Measurements from ENCODE around the gene SLC1A7. TPM values are rescaled to one million over a fixed set of nuclear protein-coding genes. Genes with fewer than 3 reads are reported as not detected.

Gene SLC1A7
- total and polyA plus RNA-seq, 2 of the 13 experiments (the other 11 are each of a cell fraction or from before 2014, with no cell fraction given), result 0.04 to 2.0 TPM

GRCh38 chr1:53110370-53111072 lies 31.9 kb downstream of the SLC1A7 start (continued):
- TF ChIP-seq ZSCAN25 (CRISPR knock-in tag; IDR thresholded peaks at IDR 0.05) (no peak), SMAD9 (CRISPR knock-in tag; IDR thresholded peaks at IDR 0.05) (peak; percentile 14; the same call in 1 of the 2 replicates), ZNF18 (CRISPR knock-in tag; IDR thresholded peaks at IDR 0.05; ENCODE audit: insufficient replicate concordance) (peak; percentile 7), HOMEZ (CRISPR knock-in tag; IDR thresholded peaks at IDR 0.05; ENCODE audit: low read depth) (no peak), ZNF44 (CRISPR knock-in tag; IDR thresholded peaks at IDR 0.05) (0 out of 2 replicates have a peak, but pooled peaks have one; percentile 45), SNAPC2 (CRISPR knock-in tag; IDR thresholded peaks at IDR 0.05) (peak; percentile 56; the same call in 1 of the 2 replicates), ASH2L (IDR thresholded peaks at IDR 0.05; ENCODE audit: insufficient read length, low read depth, low read length) (peak; percentile 20), REST (IDR thresholded peaks at IDR 0.05; ENCODE audit: borderline replicate concordance in 1 of 2, low read depth in 1 of 2, low read length in 2 of 2) (no peak), AHR (CRISPR knock-in tag; IDR thresholded peaks at IDR 0.05) (no peak), ZMYM2 (CRISPR knock-in tag; IDR thresholded peaks at IDR 0.05) (0 out of 2 replicates have a peak, but pooled peaks have one; percentile 40), ZNF253 (CRISPR knock-in tag; IDR thresholded peaks at IDR 0.05; ENCODE audit: borderline replicate concordance) (no peak), MNT (IDR thresholded peaks at IDR 0.05) (peak; percentile 57), RFXAP (CRISPR knock-in tag; IDR thresholded peaks at IDR 0.05; ENCODE audit: borderline replicate concordance) (peak; percentile 7; the same call in 1 of the 2 replicates), HNF4G (IDR thresholded peaks at IDR 0.05; ENCODE audit: borderline replicate concordance, low read depth, low read length) (no peak), HNF4G (CRISPR knock-in tag; IDR thresholded peaks at IDR 0.05; ENCODE audit: borderline replicate concordance, low read depth) (0 out of 2 replicates have a peak, but pooled peaks have one; percentile 2), ARNT (IDR thresholded peaks at IDR 0.05) (no peak)
- TF ChIP-seq, protein P1, sequence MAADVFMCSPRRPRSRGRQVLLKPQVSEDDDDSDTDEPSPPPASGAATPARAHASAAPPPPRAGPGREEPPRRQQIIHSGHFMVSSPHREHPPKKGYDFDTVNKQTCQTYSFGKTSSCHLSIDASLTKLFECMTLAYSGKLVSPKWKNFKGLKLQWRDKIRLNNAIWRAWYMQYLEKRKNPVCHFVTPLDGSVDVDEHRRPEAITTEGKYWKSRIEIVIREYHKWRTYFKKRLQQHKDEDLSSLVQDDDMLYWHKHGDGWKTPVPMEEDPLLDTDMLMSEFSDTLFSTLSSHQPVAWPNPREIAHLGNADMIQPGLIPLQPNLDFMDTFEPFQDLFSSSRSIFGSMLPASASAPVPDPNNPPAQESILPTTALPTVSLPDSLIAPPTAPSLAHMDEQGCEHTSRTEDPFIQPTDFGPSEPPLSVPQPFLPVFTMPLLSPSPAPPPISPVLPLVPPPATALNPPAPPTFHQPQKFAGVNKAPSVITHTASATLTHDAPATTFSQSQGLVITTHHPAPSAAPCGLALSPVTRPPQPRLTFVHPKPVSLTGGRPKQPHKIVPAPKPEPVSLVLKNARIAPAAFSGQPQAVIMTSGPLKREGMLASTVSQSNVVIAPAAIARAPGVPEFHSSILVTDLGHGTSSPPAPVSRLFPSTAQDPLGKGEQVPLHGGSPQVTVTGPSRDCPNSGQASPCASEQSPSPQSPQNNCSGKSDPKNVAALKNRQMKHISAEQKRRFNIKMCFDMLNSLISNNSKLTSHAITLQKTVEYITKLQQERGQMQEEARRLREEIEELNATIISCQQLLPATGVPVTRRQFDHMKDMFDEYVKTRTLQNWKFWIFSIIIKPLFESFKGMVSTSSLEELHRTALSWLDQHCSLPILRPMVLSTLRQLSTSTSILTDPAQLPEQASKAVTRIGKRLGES (CRISPR knock-in tag; IDR thresholded peaks at IDR 0.05; ENCODE audit: borderline replicate concordance), result no peak

Measured in HepG2 (cell line).